Esophagus squamous epithelium (tissue), 4 donors: ENCODE measurements around the gene DNM1L.

Experiments
- POLR2A ChIP-seq, 4 donors: fragments of 450-650 bp; IDR thresholded peaks; one replicate each; pipeline ENCODE4 v1.6.1; 2017; ENCODE audit warnings: antibody characterized with exemption in 4 of 4, mild to moderate bottlenecking in 4 of 4, moderate library complexity in 3 of 4
- TF ChIP-seq, protein P1 (sequence below), 6 experiments: fragments of 450-650 bp in 4 of 6; fragments of 200-600 bp in 2 of 6; sonication (generic) in 2 of 6; IDR thresholded peaks; one replicate each; pipeline ENCODE4 v1.5.1; 2016 to 2019; ENCODE audit warnings: antibody characterized with exemption in 6 of 6, mild to moderate bottlenecking in 4 of 6, moderate library complexity in 4 of 6

DNA sequence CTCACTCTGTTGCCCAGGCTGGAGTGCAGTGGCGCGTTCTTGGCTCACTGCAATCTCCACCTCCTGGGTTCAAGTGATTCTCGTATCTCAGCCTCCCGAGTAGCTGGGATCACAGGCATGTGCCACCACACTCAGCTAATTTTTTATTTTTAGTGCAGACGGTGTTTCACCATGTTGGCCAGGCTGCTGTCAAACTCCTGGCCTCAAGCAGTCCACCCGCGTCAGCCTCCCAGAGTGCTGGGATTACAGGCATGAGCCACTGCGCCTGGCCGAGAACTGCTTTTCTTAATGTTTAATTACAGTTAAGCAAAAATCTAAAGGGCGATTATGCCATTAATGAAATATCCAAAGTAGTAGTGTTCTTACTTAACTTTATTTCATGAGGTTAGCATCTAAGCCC is 63.0 kb downstream of the DNM1L start:
- TF ChIP-seq, protein P1, sequence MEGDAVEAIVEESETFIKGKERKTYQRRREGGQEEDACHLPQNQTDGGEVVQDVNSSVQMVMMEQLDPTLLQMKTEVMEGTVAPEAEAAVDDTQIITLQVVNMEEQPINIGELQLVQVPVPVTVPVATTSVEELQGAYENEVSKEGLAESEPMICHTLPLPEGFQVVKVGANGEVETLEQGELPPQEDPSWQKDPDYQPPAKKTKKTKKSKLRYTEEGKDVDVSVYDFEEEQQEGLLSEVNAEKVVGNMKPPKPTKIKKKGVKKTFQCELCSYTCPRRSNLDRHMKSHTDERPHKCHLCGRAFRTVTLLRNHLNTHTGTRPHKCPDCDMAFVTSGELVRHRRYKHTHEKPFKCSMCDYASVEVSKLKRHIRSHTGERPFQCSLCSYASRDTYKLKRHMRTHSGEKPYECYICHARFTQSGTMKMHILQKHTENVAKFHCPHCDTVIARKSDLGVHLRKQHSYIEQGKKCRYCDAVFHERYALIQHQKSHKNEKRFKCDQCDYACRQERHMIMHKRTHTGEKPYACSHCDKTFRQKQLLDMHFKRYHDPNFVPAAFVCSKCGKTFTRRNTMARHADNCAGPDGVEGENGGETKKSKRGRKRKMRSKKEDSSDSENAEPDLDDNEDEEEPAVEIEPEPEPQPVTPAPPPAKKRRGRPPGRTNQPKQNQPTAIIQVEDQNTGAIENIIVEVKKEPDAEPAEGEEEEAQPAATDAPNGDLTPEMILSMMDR (IDR thresholded peaks at IDR 0.05), result no peak
- no peak for TF ChIP-seq POLR2A (IDR thresholded peaks at IDR 0.05)
